Measurements from ENCODE around the gene MAP4K1.

GRCh38 chr19:38662537-38663155, 44.9 kb upstream of the MAP4K1 start:
- TF ChIP-seq, protein P1, sequence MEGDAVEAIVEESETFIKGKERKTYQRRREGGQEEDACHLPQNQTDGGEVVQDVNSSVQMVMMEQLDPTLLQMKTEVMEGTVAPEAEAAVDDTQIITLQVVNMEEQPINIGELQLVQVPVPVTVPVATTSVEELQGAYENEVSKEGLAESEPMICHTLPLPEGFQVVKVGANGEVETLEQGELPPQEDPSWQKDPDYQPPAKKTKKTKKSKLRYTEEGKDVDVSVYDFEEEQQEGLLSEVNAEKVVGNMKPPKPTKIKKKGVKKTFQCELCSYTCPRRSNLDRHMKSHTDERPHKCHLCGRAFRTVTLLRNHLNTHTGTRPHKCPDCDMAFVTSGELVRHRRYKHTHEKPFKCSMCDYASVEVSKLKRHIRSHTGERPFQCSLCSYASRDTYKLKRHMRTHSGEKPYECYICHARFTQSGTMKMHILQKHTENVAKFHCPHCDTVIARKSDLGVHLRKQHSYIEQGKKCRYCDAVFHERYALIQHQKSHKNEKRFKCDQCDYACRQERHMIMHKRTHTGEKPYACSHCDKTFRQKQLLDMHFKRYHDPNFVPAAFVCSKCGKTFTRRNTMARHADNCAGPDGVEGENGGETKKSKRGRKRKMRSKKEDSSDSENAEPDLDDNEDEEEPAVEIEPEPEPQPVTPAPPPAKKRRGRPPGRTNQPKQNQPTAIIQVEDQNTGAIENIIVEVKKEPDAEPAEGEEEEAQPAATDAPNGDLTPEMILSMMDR (IDR thresholded peaks at IDR 0.05) = no peak
- TF ChIP-seq POLR2A (IDR thresholded peaks at IDR 0.05) = no peak

Measured in body of pancreas (tissue), 4 donors.